Endothelial cell of umbilical vein (primary cell): Measurements from ENCODE around the gene MPDZ. TPM values are rescaled to one million over a fixed set of nuclear protein-coding genes. Genes with fewer than 3 reads are reported as not detected.

ENCODE experiments used
- BruUV-seq: library from RNA; stranded (reverse); fragments of 400-500 nt; replicated peaks from 2 replicates; lab custom pipeline; 2021; lab: Mats Ljungman, UMichigan
- CTCF ChIA-PET: fragments of 300-600, 350-600 bp; sonication (Branson Sonifier 250); formaldehyde crosslinking; loops from one replicate; lab custom pipeline; 2021; ENCODE audit warnings: antibody characterized with exemption, inconsistent platforms; lab: Charles Lee
- POLR2A ChIA-PET: fragments of 300-600, 350-600 bp; sonication (Branson Sonifier 250); formaldehyde crosslinking; loops from one replicate; lab custom pipeline; 2021; ENCODE audit warnings: antibody characterized with exemption, inconsistent platforms; lab: Charles Lee
- DNase-seq: peaks from one replicate; pipeline ENCODE4 v3.0.0-alpha.2; 2011; ENCODE audit warnings: low read depth, low spot score
- FAIRE-seq: peaks from 2 replicates; lab custom pipeline; 2011; peaks lifted over from hg19 to GRCh38; lab: Jason Lieb, UNC
- H2AFZ ChIP-seq: 2 replicates; pipeline ENCODE4 v1.6.0; 2012; ENCODE audit warnings: low read depth, low read length, control low read depth, inconsistent platforms
- H3K27ac ChIP-seq: 2 replicates; pipeline ENCODE4 v1.5.1; 2011; ENCODE audit warnings: low read depth, mild to moderate bottlenecking, control low read depth, low read length, moderate library complexity; ENCODE audit not compliant: insufficient read depth
- H3K27me3 ChIP-seq, 2 experiments: 2 replicates each; pipeline versions ENCODE4 v1.6.0 to v1.6.1; 2011; ENCODE audit warnings: low read length in 2 of 2, mixed read lengths in 1 of 2; ENCODE audit not compliant: control insufficient read depth in 2 of 2, insufficient read depth in 2 of 2
- H3K36me3 ChIP-seq, 2 experiments: 2 replicates in 1 of 2; 3 replicates in 1 of 2; pipeline ENCODE4 v1.5.1; 2011; ENCODE audit warnings: low read length in 2 of 2, mild to moderate bottlenecking in 1 of 2, moderate library complexity in 1 of 2; ENCODE audit not compliant: control insufficient read depth in 2 of 2, insufficient read depth in 2 of 2; ENCODE audit errors: extremely low read depth in 1 of 2
- H3K4me1 ChIP-seq: 3 replicates; pipeline ENCODE4 v1.5.1; 2011; ENCODE audit warnings: mild to moderate bottlenecking, low read length; ENCODE audit not compliant: control insufficient read depth, insufficient read depth; ENCODE audit errors: extremely low read depth
- H3K4me2 ChIP-seq: 2 replicates; pipeline ENCODE4 v1.6.1; 2011; ENCODE audit warnings: low read length, control low read depth, mixed read lengths; ENCODE audit not compliant: insufficient read depth
- H3K4me3 ChIP-seq, 3 experiments: fragments of 200-600 bp in 1 of 3; sonication (generic), shearing (Covaris generic) in 1 of 3; replicated peaks in 1 of 3; 2 replicates each; pipeline ENCODE4 v1.5.1; 2011 to 2016; ENCODE audit warnings: control low read depth in 3 of 3, low read length in 3 of 3, mild to moderate bottlenecking in 2 of 3, inconsistent platforms in 1 of 3, low read depth in 1 of 3, moderate library complexity in 1 of 3; ENCODE audit not compliant: insufficient read depth in 1 of 3
- H3K79me2 ChIP-seq: 2 replicates; pipeline ENCODE4 v1.6.0; 2012; ENCODE audit warnings: low read length, inconsistent platforms; ENCODE audit not compliant: control insufficient read depth, insufficient read depth
- H3K9ac ChIP-seq: replicated peaks from 2 replicates; pipeline ENCODE3; 2011; ENCODE audit warnings: low read length, control low read depth; ENCODE audit not compliant: insufficient read depth; ENCODE audit errors: extremely low read depth
- H3K9me1 ChIP-seq: replicated peaks from 3 replicates; pipeline ENCODE4 v1.6.0; 2011; ENCODE audit warnings: mild to moderate bottlenecking, low read length; ENCODE audit not compliant: control insufficient read depth, insufficient read depth; ENCODE audit errors: extremely low read depth
- H3K9me3 ChIP-seq: replicated peaks from 2 replicates; pipeline ENCODE4 v1.5.1; 2012; ENCODE audit warnings: low read length, inconsistent platforms; ENCODE audit not compliant: control insufficient read depth, insufficient read depth
- H4K20me1 ChIP-seq: replicated peaks from 2 replicates; pipeline ENCODE3; 2011; ENCODE audit warnings: mild to moderate bottlenecking, low read length; ENCODE audit not compliant: control insufficient read depth, insufficient read depth; ENCODE audit errors: extremely low read depth
- CTCF ChIP-seq, 2 donors: IDR thresholded peaks; 1 replicate in 1 of 2; 2 replicates in 1 of 2; pipeline ENCODE4 v1.5.1; 2011; ENCODE audit warnings: low read length in 2 of 2, mild to moderate bottlenecking in 2 of 2, moderate library complexity in 2 of 2, control low read depth in 1 of 2, inconsistent platforms in 1 of 2, low read depth in 1 of 2; ENCODE audit not compliant: insufficient read depth in 1 of 2; ENCODE audit errors: extremely low read depth in 1 of 2
- EZH2 ChIP-seq: IDR thresholded peaks from 2 replicates; pipeline ENCODE4 v1.6.1; 2012; ENCODE audit warnings: borderline replicate concordance, low read depth, mild to moderate bottlenecking, moderate library complexity, low read length, inconsistent platforms; ENCODE audit not compliant: severe bottlenecking
- FOS ChIP-seq: IDR thresholded peaks from 2 replicates; pipeline ENCODE4 v1.6.1; 2011; ENCODE audit warnings: mild to moderate bottlenecking, low read length, moderate library complexity, borderline replicate concordance; ENCODE audit not compliant: insufficient read depth
- GATA2 ChIP-seq: IDR thresholded peaks from 2 replicates; pipeline ENCODE4 v1.7.0; 2011; ENCODE audit warnings: low read depth, mild to moderate bottlenecking, moderate library complexity, mixed read lengths, low read length; ENCODE audit not compliant: insufficient read length, insufficient read depth
- JUN ChIP-seq: IDR thresholded peaks from 2 replicates; pipeline ENCODE4 v1.6.1; 2011; ENCODE audit warnings: borderline replicate concordance, low read depth; ENCODE audit not compliant: insufficient read length, insufficient read depth
- MYC ChIP-seq: IDR thresholded peaks from one replicate; pipeline ENCODE4 v1.6.1; 2011; ENCODE audit warnings: mild to moderate bottlenecking, low read depth, low read length
- POLR2AphosphoS5 ChIP-seq: IDR thresholded peaks from 2 replicates; pipeline ENCODE4 v1.6.1; 2012; ENCODE audit warnings: low read depth, mild to moderate bottlenecking, control low read depth, low read length, moderate library complexity; ENCODE audit not compliant: insufficient read depth
- dilution Hi-C: fragments of 300-500 bp; cut with MboI; formaldehyde crosslinking; loops from one replicate; pipeline ENCODE4 v1.15.0; 2019; ENCODE audit warnings: low sequenced_read_pairs; ENCODE audit not compliant: extremely low pct_ligation_motif_present
- intact Hi-C: fragments of 100-400 bp; cut with micrococcal nuclease; formaldehyde crosslinking; loops from one replicate; pipeline ENCODE4 v1.10.0; 2022
- polyA plus RNA-seq, 4 experiments: library from polyadenylated mRNA; depleted of rRNA in 3 of 4; stranded (reverse) in 3 of 4; unstranded in 1 of 4; fragments of >200 nt; gene quantifications; 2 replicates each; pipeline versions ENCODE4 v1.2.1 to v1.2.3, GENCODE V29; 2011 to 2012; ENCODE audit warnings: missing spikeins in 1 of 4
- total RNA-seq: library from RNA; stranded (reverse); gene quantifications from 2 replicates; pipeline ENCODE4 v1.2.3, GENCODE V29; 2021

MPDZ gene
- total and polyA plus RNA-seq, 2 donors (not counting 3 experiments of a cell fraction or from before 2014, with no cell fraction given), result 22.3 to 54.4 TPM

GRCh38 chr9:13165236-13165945, 114.1 kb downstream of the MPDZ start:
- TF ChIP-seq MYC (no peak), CTCF (IDR thresholded peaks at IDR 0.05; ENCODE audit: extremely low read depth in 1 of 2, insufficient read depth in 1 of 2, low read depth in 1 of 2, low read length in 2 of 2) (no peak), JUN (no peak), EZH2 (no peak)
- Histone ChIP-seq H4K20me1 (no peaks in the 10 kb centered on the region), H2AFZ (no peak overlapping the region), H3K4me2 (no peak overlapping the region), H3K79me2 (no peaks in the 10 kb centered on the region), H3K9me1 (no peaks in the 10 kb centered on the region), H3K9ac (no peak overlapping the region), H3K4me3 (no peak overlapping the region), H3K27ac (no peak overlapping the region), H3K27me3 (no peaks in the 10 kb centered on the region), H3K36me3 (peaks cover 4 to 9% of the 10 kb centered on the region in 2 experiments), H3K9me3 (no peaks in the 10 kb centered on the region), H3K4me1 (no peaks in the 10 kb centered on the region)
- FAIRE-seq (no peak), DNase-seq (no peak)
- CTCF ChIA-PET, result interaction anchor here (1.0 to 1.2 kb wide), 2 partner anchors 9 to 36 kb away, joined by 3 read pairs; no protein-coding TSS in a partner anchor
- intact Hi-C loops (no loop called here), dilution Hi-C loops (no loop called here)
- BruUV-seq, result no TSS peak
- POLR2A ChIA-PET, result interaction anchor here (0.6 kb wide), 1 partner anchor 87 kb away, joined by 5 read pairs; no protein-coding TSS in a partner anchor

- no peak overlapping the region for H3K27ac ChIP-seq
- no peaks in the 10 kb centered on the region for H4K20me1 ChIP-seq
- no peak overlapping the region for H2AFZ ChIP-seq
- BruUV-seq, result no TSS peak
- TF ChIP-seq GATA2 (no peak), MYC (no peak), POLR2AphosphoS5 (no peak), CTCF (IDR thresholded peaks at IDR 0.05; ENCODE audit: extremely low read depth in 1 of 2, insufficient read depth in 1 of 2, low read depth in 1 of 2, low read length in 2 of 2) (no peak), EZH2 (no peak), FOS (no peak), JUN (no peak)
- H3K4me2 ChIP-seq, result no peak overlapping the region
- no peak for FAIRE-seq
- DNase-seq, result no peak
- no peaks in the 10 kb centered on the region for H3K27me3 ChIP-seq
- H3K4me3 ChIP-seq, result no peak overlapping the region
- no peaks in the 10 kb centered on the region for H3K9me1 ChIP-seq
- H3K9ac ChIP-seq, result no peak overlapping the region
- CTCF ChIA-PET, result no interaction called here
- H3K4me1 ChIP-seq, result no peaks in the 10 kb centered on the region
- intact Hi-C loops, result no loop called here
- no peaks in the 10 kb centered on the region for H3K79me2 ChIP-seq
- no peaks in the 10 kb centered on the region for H3K9me3 ChIP-seq
- H3K36me3 ChIP-seq, result peaks cover 6 to 9% of the 10 kb centered on the region in 2 experiments
- POLR2A ChIA-PET, result no interaction called here
- dilution Hi-C loops, result no loop called here
These were observed 115.5 kb downstream of the MPDZ start for GRCh38 chr9:13163946-13164345.
